K562 (cell line): ENCODE results near the gene CYP2E1. TPM values are rescaled to one million over a fixed set of nuclear protein-coding genes. Genes with fewer than 3 reads are reported as not detected.

ENCODE experiments used
- ATAC-seq: fragments of 200-7000 bp; cut with Tn5 transposase; 3 replicates; pipeline ENCODE4 v1.9.1; 2020; ENCODE audit warnings: moderate library complexity
- BruUV-seq: library from RNA; stranded (reverse); fragments of 400-500 nt; replicated peaks from 2 replicates; lab custom pipeline; 2021; lab: Mats Ljungman, UMichigan
- CTCF ChIA-PET: fragments of 300-600 bp; formaldehyde crosslinking; extraction: SDS; loops from one replicate; lab custom pipeline; 2021; ENCODE audit warnings: low intra/inter-chr PET ratio; lab: Yijun Ruan, JAX
- POLR2A ChIA-PET: fragments of 300-600, 350-650 bp; sonication (Branson Sonifier 250); formaldehyde crosslinking; extraction: SDS; loops from one replicate; lab custom pipeline; 2021; ENCODE audit warnings: antibody characterized with exemption, inconsistent platforms; lab: Yijun Ruan, JAX
- DNase-seq, 4 experiments: peaks; one replicate each; pipeline versions ENCODE4 v3.0.0 to v3.0.0-alpha.2; 2011 to 2018; ENCODE audit warnings: low spot score in 3 of 4, mixed read lengths in 3 of 4; ENCODE audit errors: extremely low read depth in 1 of 4
- FAIRE-seq: peaks from 2 replicates; lab custom pipeline; 2011; peaks lifted over from hg19 to GRCh38; lab: Jason Lieb, UNC
- H2AFZ ChIP-seq: 2 replicates; pipeline ENCODE4 v1.6.0; 2011; ENCODE audit warnings: low read depth, low read length, control low read depth, inconsistent platforms
- H3K27ac ChIP-seq: fragments of 200-600 bp; 3 replicates; pipeline ENCODE4 v1.8.0; 2011; ENCODE audit warnings: low read depth, mild to moderate bottlenecking, control low read depth, inconsistent platforms, low read length, moderate library complexity, mixed read lengths; ENCODE audit errors: extremely low read depth
- H3K27me3 ChIP-seq, 2 experiments: fragments of 300-600 bp in 1 of 2; 2 replicates in 1 of 2; 3 replicates in 1 of 2; pipeline versions ENCODE4 v1.6.0 to v1.8.0; 2011; ENCODE audit warnings: inconsistent platforms in 2 of 2, low read length in 2 of 2, mild to moderate bottlenecking in 1 of 2, mixed read lengths in 1 of 2, moderate library complexity in 1 of 2; ENCODE audit not compliant: control insufficient read depth in 2 of 2, insufficient read depth in 2 of 2
- H3K36me3 ChIP-seq: fragments of 300-600 bp; 3 replicates; pipeline ENCODE4 v1.8.0; 2011; ENCODE audit warnings: mild to moderate bottlenecking, low read length, inconsistent platforms; ENCODE audit not compliant: control insufficient read depth, insufficient read depth
- H3K4me1 ChIP-seq, 2 experiments: fragments of 200-600 bp in 1 of 2; replicated peaks in 1 of 2; 2 replicates in 1 of 2; 3 replicates in 1 of 2; pipeline versions ENCODE4 v1.5.1 to v1.8.0; 2011; ENCODE audit warnings: inconsistent platforms in 2 of 2, low read length in 2 of 2, mild to moderate bottlenecking in 1 of 2, mixed read lengths in 1 of 2, moderate library complexity in 1 of 2; ENCODE audit not compliant: control insufficient read depth in 2 of 2, insufficient read depth in 2 of 2
- H3K4me2 ChIP-seq: 2 replicates; pipeline ENCODE4 v1.6.1; 2011; ENCODE audit warnings: low read length, control low read depth, inconsistent platforms, mixed read lengths; ENCODE audit not compliant: insufficient read depth
- H3K4me3 ChIP-seq: fragments of 200-600 bp; sonication (generic), shearing (Covaris generic); 2 replicates; pipeline ENCODE4 v1.5.1; 2016; ENCODE audit warnings: control low read depth, inconsistent platforms
- H3K79me2 ChIP-seq: fragments of 200-600 bp; 3 replicates; pipeline ENCODE4 v1.8.0; 2011; ENCODE audit warnings: low read length, inconsistent platforms; ENCODE audit not compliant: control insufficient read depth, insufficient read depth
- H3K9ac ChIP-seq, 2 experiments: 2 replicates each; pipeline versions ENCODE4 v1.6.0 to v1.6.1; 2011; ENCODE audit warnings: low read depth in 2 of 2, low read length in 2 of 2, control low read depth in 1 of 2, inconsistent platforms in 1 of 2, mild to moderate bottlenecking in 1 of 2, mixed read lengths in 1 of 2; ENCODE audit not compliant: insufficient read depth in 1 of 2
- H3K9me1 ChIP-seq: one replicate; pipeline ENCODE4 v1.6.0; 2011; ENCODE audit warnings: inconsistent platforms, mild to moderate bottlenecking, low read length, moderate library complexity; ENCODE audit not compliant: control insufficient read depth, insufficient read depth
- H3K9me3 ChIP-seq: replicated peaks from 2 replicates; pipeline ENCODE4 v1.5.1; 2011; ENCODE audit warnings: low read depth, low read length, inconsistent platforms; ENCODE audit not compliant: control insufficient read depth, insufficient read depth
- H4K20me1 ChIP-seq: replicated peaks from 2 replicates; pipeline ENCODE4 v1.6.1; 2011; ENCODE audit warnings: low read length, inconsistent platforms, mixed read lengths; ENCODE audit not compliant: control insufficient read depth, insufficient read depth
- ELF4 ChIP-seq: fragments of 450-650 bp; formaldehyde crosslinking; IDR thresholded peaks from 2 replicates; pipeline ENCODE4 v1.4.0; 2022; ENCODE audit warnings: missing genetic modification characterization
- USF2 ChIP-seq: sonication (generic); formaldehyde crosslinking; IDR thresholded peaks from 2 replicates; pipeline ENCODE4 v1.5.0; 2020; ENCODE audit warnings: missing genetic modification reagents
- WGBS: fragments of 100-300 bp; shearing (Covaris generic); methylation state at CpG from one replicate; pipeline ENCODE4 v1.1.6; 2016; ENCODE audit warnings: low coverage, mixed read lengths; ENCODE audit not compliant: insufficient coverage; ENCODE audit errors: missing lambda C conversion rate; 5-methylcytosine and 5-hydroxymethylcytosine counted together
- in situ Hi-C: fragments of 300-500 bp; cut with MboI; formaldehyde crosslinking; loops from 4 replicates; pipeline ENCODE4 v1.15.0; 2018; ENCODE audit warnings: inconsistent platforms, mixed read lengths
- intact Hi-C: fragments of 100-400 bp; cut with micrococcal nuclease; formaldehyde crosslinking; loops from 2 replicates; pipeline ENCODE4 v1.14.2; 2022
- polyA plus RNA-seq, 8 experiments: library from polyadenylated mRNA; depleted of rRNA in 4 of 8; stranded (reverse) in 5 of 8; unstranded in 3 of 8; fragments of >200 nt; fragmentation: Nextera tagmentation in 2 of 8; fragmentation: Illumina TruSeq in 1 of 8; extraction: Ambion mirVana in 2 of 8; extraction: Trizol in 1 of 8; gene quantifications; 2 replicates each; pipeline versions ENCODE4 v1.2.1 to v1.2.3, GENCODE V29; 2011 to 2014; ENCODE audit warnings: inconsistent platforms in 1 of 8, missing spikeins in 1 of 8
- total RNA-seq, 7 experiments: library from RNA; depleted of rRNA in 6 of 7; stranded (reverse); fragments of >200 nt in 6 of 7; fragmentation: Illumina TruSeq in 2 of 7; extraction: Trizol in 2 of 7; gene quantifications; 2 replicates each; pipeline versions ENCODE4 v1.2.1 to v1.2.3, GENCODE V29; 2011 to 2021; ENCODE audit warnings: low replicate concordance in 1 of 7
- TF ChIP-seq, protein P1 (sequence below): fragments of 250-450 bp; sonication (Bioruptor Pico); IDR thresholded peaks from 2 replicates; pipeline ENCODE4 v1.5.1; 2021; ENCODE audit warnings: mild to moderate bottlenecking

CYP2E1 gene
- total and polyA plus RNA-seq, 9 of the 15 experiments (the other 6 are each of a cell fraction or from before 2014, with no cell fraction given) = 0.07 to 1.6 (median 0.19) TPM; not detected in 2

- TF ChIP-seq USF2 = peak; percentile 59
These were observed 38.5 kb downstream of the CYP2E1 start, which contains the start of gene SYCE1 (continued) for GRCh38 chr10:133565441-133566294.

- Histone ChIP-seq H3K27me3 (peaks cover 2 to 19% of the 10 kb centered on the region in 2 experiments; a peak in 1 of 5 replicates), H3K9me1 (no peaks in the 10 kb centered on the region), H3K79me2 (no peaks in the 10 kb centered on the region), H3K27ac (no peak overlapping the region)
- DNase-seq = no peak
- WGBS = 3% methylated on average over 5 of the region's 5 CpGs
- no peak for ATAC-seq
- TF ChIP-seq, protein P1, sequence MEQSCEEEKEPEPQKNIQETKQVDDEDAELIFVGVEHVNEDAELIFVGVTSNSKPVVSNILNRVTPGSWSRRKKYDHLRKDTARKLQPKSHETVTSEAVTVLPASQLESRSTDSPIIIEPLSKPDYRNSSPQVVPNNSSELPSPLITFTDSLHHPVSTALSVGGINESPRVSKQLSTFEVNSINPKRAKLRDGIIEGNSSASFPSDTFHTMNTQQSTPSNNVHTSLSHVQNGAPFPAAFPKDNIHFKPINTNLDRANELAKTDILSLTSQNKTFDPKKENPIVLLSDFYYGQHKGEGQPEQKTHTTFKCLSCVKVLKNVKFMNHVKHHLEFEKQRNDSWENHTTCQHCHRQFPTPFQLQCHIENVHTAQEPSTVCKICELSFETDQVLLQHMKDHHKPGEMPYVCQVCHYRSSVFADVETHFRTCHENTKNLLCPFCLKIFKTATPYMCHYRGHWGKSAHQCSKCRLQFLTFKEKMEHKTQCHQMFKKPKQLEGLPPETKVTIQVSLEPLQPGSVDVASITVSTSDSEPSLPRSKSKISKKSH (CRISPR knock-in tag) = no peak
- peak; percentile 37; the same call in 1 of the 2 replicates for TF ChIP-seq ELF4
- TF ChIP-seq, all 486 proteins: peak for 1
- H3K36me3 ChIP-seq = no peaks in the 10 kb centered on the region
- peaks cover 0 to 9% of the 10 kb centered on the region in 2 experiments; a peak in 1 of 5 replicates for H3K4me1 ChIP-seq
- no peaks in the 10 kb centered on the region for H4K20me1 ChIP-seq
- CTCF ChIA-PET = no interaction called here
- H2AFZ ChIP-seq = no peak overlapping the region
- H3K4me3 ChIP-seq = no peak overlapping the region
- no peak overlapping the region for H3K9ac ChIP-seq
- POLR2A ChIA-PET = no interaction called here
- in situ Hi-C loops = no loop called here
- no peaks in the 10 kb centered on the region for H3K9me3 ChIP-seq
- no peak for FAIRE-seq
- intact Hi-C loops = no loop called here
- no TSS peak for BruUV-seq
- H3K4me2 ChIP-seq = no peak overlapping the region
These were observed 40.0 kb downstream of the CYP2E1 start for GRCh38 chr10:133567119-133567518.
